ENCODE measurements around the gene GSTM2. TPM values are rescaled to one million over a fixed set of nuclear protein-coding genes. Genes with fewer than 3 reads are reported as not detected.

GSTM2 gene
- total RNA-seq, 1 experiment from 2014 or later = 14.9 TPM

DNA sequence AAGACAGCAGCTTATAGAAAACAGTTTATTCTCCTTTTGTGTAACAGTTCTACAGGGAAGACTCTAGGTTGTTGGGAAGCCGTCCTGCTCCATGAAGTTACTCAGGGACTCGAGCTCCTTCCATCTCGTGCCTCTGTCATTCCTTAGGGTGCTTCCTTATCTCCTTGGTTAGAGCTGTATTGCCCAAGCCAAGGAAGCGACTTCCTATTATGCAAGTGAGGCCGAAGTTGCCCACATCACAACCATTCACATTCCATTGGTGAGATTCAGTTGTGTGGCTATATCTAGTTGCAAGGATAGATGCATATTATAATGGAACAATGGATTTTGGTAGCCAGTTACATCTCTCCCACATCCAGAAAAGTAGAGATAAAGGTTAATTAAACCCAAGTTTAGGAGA lies 53.2 kb downstream of the GSTM2 start:
- no peak for DNase-seq
- Histone ChIP-seq H3K9ac (ENCODE audit: extremely low read depth, insufficient read length, low read length) (no peak overlapping the region), H3K27ac (ENCODE audit: insufficient read length, low read depth, low read length) (no peak overlapping the region), H2AK5ac (ENCODE audit: insufficient read length, low read length) (no peak overlapping the region), H2BK15ac (ENCODE audit: low read depth, low read length) (no peak overlapping the region), H3K27me3 (ENCODE audit: insufficient read depth, low read length) (no peaks in the 10 kb centered on the region; the same call in 1 of the 2 replicates), H3K4ac (ENCODE audit: low read depth, low read length) (no peak overlapping the region), H4K20me1 (ENCODE audit: control insufficient read depth, insufficient read depth, insufficient read length) (no peaks in the 10 kb centered on the region), H3K9me3 (ENCODE audit: control insufficient read depth, low read depth, low read length) (no peaks in the 10 kb centered on the region), H2BK120ac (ENCODE audit: low read depth, low read length, poor library complexity, severe bottlenecking) (no peak overlapping the region), H4K5ac (ENCODE audit: insufficient read length, low read depth, low read length) (no peak overlapping the region), H2BK5ac (ENCODE audit: insufficient read length, low read length) (no peak overlapping the region), H3K23me2 (ENCODE audit: insufficient read length, low read depth, low read length, poor library complexity, severe bottlenecking) (no peaks in the 10 kb centered on the region), H3K23ac (ENCODE audit: insufficient read length, low read depth, low read length) (no peak overlapping the region), H4K91ac (ENCODE audit: insufficient read length, low read depth, low read length) (no peak overlapping the region), H4K8ac (replicated peaks; ENCODE audit: insufficient read length, low read depth, low read length) (no peak overlapping the region), H3K4me1 (ENCODE audit: insufficient read depth, low read length) (no peaks in the 10 kb centered on the region), H2AFZ (ENCODE audit: low read length) (no peak overlapping the region), H3K79me1 (ENCODE audit: insufficient read depth, low read depth, low read length, poor library complexity, severe bottlenecking) (no peaks in the 10 kb centered on the region), H3T11ph (ENCODE audit: low read length) (no peak overlapping the region), H2BK20ac (ENCODE audit: low read depth, low read length, poor library complexity, severe bottlenecking) (no peak overlapping the region), H2BK12ac (ENCODE audit: insufficient read length, low read depth, low read length) (no peak overlapping the region), H3K18ac (ENCODE audit: insufficient read length, low read depth, low read length) (no peak overlapping the region), H3K56ac (ENCODE audit: insufficient read length, low read depth, low read length) (no peak overlapping the region), H3K14ac (ENCODE audit: insufficient read depth, low read length) (no peak overlapping the region), H3K79me2 (ENCODE audit: insufficient read depth, low read length) (no peaks in the 10 kb centered on the region), H3K4me2 (ENCODE audit: insufficient read depth, insufficient read length, low read length) (no peak overlapping the region)
- WGBS (ENCODE audit: extremely low coverage, insufficient read length, low lambda C conversion rate) = no CpG with 5 or more reads among the region's 5 CpGs
- Mint-ChIP-seq H3K27ac (no peak overlapping the region), H3K27me3 (ENCODE audit: low read depth) (peaks cover 5% of the 10 kb centered on the region; the same call in 1 of the 2 replicates), H3K4me3 (no peak overlapping the region), H3K4me1 (no peaks in the 10 kb centered on the region; a peak in 1 of 4 replicates), H3K36me3 (ENCODE audit: insufficient read depth in 1 of 3, low read depth in 3 of 3) (no peaks in the 10 kb centered on the region), H3K9me3 (peaks cover 4 to 5% of the 10 kb centered on the region in 2 experiments; a peak in 3 of 5 replicates)
- TF ChIP-seq CTCF (conservative IDR thresholded peaks at IDR 0.05) = no peak
